Measurements from ENCODE around the gene PGM1.
"Not testable (repeated sequence)": the region's sequence is repeated elsewhere in the genome, so short reads cannot be mapped to it uniquely, and the experiment has no call there.

PGM1 gene

DNA sequence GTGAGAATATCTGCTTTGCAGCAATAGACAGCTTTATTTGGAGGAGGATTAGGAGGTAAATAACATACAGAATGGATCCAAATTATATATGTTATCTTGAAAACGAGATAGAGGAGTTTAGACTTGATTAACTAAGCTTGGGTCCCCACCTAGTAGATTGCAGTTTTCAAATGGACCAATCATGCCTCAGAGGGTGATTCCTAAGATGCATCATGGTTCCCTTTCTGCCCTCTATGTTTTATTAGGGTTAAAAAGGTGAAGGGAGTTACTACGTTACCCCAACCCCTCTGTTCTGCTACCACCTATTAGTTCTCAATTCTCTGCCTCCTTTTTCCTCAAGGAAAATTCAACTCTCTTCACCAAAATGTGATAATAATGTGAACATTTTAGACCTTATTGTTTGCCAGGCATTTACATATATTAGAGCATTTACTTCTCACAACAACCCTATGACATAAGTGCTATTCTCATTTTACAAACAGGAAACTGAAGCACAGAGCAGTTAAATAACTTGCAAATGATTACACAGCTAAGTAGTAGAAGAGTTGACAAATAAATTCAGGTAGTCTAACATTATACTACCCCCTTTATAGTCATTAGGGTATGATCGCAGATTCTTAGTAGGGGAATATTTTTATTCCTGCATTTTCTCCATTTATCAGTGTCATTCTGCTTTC lies 23.4 kb upstream of the PGM1 start:
- H3K4me3 ChIP-seq (ENCODE audit: low read depth, low read length), result no peak overlapping the region

GRCh38 chr1:63572686-63573085 lies 20.5 kb upstream of the PGM1 start:
- H3K4me3 ChIP-seq (ENCODE audit: low read depth, low read length); H3K9ac ChIP-seq (ENCODE audit: low read depth, low read length); H3K9me3 ChIP-seq (ENCODE audit: control insufficient read depth, insufficient read depth, low read length); H3K27me3 ChIP-seq (ENCODE audit: control insufficient read depth, insufficient read depth, low read length); H3K36me3 ChIP-seq (ENCODE audit: control insufficient read depth, insufficient read depth, low read length): not testable (repeated sequence)
- H3K27ac ChIP-seq (ENCODE audit: low read depth, low read length), result peak overlapping the region; percentile 65
- H3K4me1 ChIP-seq (ENCODE audit: control insufficient read depth, insufficient read depth, low read length), result peaks cover 45% of the 10 kb centered on the region

More for the DNA sequence above, 23.4 kb upstream of the PGM1 start:
- Histone ChIP-seq H3K27ac (ENCODE audit: low read depth, low read length) (no peak overlapping the region), H3K36me3 (ENCODE audit: control insufficient read depth, insufficient read depth, low read length) (no peaks in the 10 kb centered on the region), H3K4me1 (ENCODE audit: control insufficient read depth, insufficient read depth, low read length) (peaks cover 37% of the 10 kb centered on the region), H3K9ac (ENCODE audit: low read depth, low read length) (no peak overlapping the region), H3K9me3 (ENCODE audit: control insufficient read depth, insufficient read depth, low read length) (no peaks in the 10 kb centered on the region; the same call in 1 of the 2 replicates), H3K27me3 (ENCODE audit: control insufficient read depth, insufficient read depth, low read length) (no peaks in the 10 kb centered on the region)

DNA sequence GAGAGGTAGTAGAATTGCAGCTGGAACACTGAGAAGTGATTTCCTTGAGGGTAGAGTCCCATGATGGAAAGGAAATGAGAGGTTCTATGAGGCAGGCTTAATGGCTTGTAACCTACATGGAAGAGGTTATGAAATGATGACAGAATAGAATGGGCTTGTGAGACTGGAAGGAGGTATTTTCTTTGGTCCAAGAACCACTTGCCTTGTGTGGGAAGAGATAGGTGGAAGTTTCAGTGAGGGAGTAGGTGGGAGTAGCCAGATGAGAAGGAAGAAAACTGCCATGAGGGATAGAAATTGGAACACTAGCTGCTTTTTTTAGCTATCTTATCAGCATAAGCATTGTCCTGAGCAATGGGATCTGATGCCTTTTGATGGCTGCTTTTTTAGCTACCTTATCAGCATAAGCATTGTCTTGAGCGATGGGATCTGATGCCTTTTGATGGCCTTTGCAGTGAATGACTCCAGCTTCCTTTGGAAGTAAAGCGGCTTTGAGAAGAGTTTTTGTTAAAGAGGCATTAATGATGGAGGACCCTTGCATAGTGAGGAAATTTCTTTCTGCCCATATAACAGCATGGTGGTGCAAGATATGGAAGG lies 18.9 kb upstream of the PGM1 start:
- H3K4me3 ChIP-seq (ENCODE audit: low read depth, low read length), result peak overlapping the region; percentile 37

DNA sequence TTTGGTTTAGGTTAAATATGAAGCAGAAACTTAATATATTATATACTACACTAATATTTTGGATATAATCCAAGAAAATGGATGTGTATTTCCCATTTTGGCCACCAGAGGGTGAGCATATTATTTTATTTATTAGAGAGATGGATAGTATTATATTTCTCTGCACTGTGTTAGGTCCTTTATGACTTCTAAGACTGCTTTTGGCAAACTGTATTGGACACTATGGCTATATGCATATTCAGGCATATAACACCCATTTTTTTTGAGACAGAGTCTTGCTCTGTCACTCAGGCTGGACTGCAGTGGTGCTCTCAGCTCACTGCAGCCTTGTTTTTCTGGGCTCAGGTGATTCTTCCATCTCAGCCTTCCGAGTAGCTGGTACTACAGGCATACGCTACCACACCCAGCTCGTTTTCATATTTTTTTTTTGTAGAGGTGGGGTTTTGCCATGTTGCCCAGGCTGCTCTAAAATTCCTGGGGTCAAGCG lies 17.8 kb upstream of the PGM1 start:
- H3K27me3 ChIP-seq (ENCODE audit: control insufficient read depth, insufficient read depth, low read length), result no peaks in the 10 kb centered on the region
- peaks cover 37% of the 10 kb centered on the region for H3K4me1 ChIP-seq (ENCODE audit: control insufficient read depth, insufficient read depth, low read length)
- no peak overlapping the region for H3K27ac ChIP-seq (ENCODE audit: low read depth, low read length)
- H3K4me3 ChIP-seq (ENCODE audit: low read depth, low read length), result no peak overlapping the region
- no peaks in the 10 kb centered on the region; the same call in 1 of the 2 replicates for H3K9me3 ChIP-seq (ENCODE audit: control insufficient read depth, insufficient read depth, low read length)
- H3K36me3 ChIP-seq (ENCODE audit: control insufficient read depth, insufficient read depth, low read length), result no peaks in the 10 kb centered on the region
- no peak overlapping the region for H3K9ac ChIP-seq (ENCODE audit: low read depth, low read length)

More for the DNA sequence above, 18.9 kb upstream of the PGM1 start:
- H3K9me3 ChIP-seq (ENCODE audit: control insufficient read depth, insufficient read depth, low read length); H3K27me3 ChIP-seq (ENCODE audit: control insufficient read depth, insufficient read depth, low read length); H3K36me3 ChIP-seq (ENCODE audit: control insufficient read depth, insufficient read depth, low read length); H3K9ac ChIP-seq (ENCODE audit: low read depth, low read length): not testable (repeated sequence)
- Histone ChIP-seq H3K4me1 (ENCODE audit: control insufficient read depth, insufficient read depth, low read length) (peaks cover 45% of the 10 kb centered on the region), H3K27ac (ENCODE audit: low read depth, low read length) (peak overlapping the region; percentile 90)

DNA sequence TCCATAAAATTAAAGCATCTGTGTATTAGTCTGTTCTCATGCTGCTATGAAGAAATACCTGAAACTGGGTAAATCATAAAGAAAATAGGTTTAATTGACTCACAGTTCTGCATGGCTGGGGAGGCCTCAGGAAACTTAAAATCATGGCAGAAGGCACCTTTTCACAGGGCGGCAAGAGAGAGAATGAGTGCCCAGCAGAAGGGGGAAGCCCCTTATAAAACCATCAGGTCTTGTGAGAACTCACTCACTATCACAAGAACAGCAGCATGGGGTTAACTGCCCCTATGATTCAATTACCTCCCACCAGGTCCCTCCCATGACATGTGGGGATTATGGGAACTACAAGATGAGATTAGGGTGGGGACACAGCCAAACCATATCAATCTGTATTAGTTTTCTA lies 6.9 kb upstream of the PGM1 start:
- H3K27me3 ChIP-seq (ENCODE audit: control insufficient read depth, insufficient read depth, low read length); H3K4me3 ChIP-seq (ENCODE audit: low read depth, low read length); H3K9ac ChIP-seq (ENCODE audit: low read depth, low read length); H3K9me3 ChIP-seq (ENCODE audit: control insufficient read depth, insufficient read depth, low read length); H3K27ac ChIP-seq (ENCODE audit: low read depth, low read length); H3K4me1 ChIP-seq (ENCODE audit: control insufficient read depth, insufficient read depth, low read length); H3K36me3 ChIP-seq (ENCODE audit: control insufficient read depth, insufficient read depth, low read length): not testable (repeated sequence)

DNA sequence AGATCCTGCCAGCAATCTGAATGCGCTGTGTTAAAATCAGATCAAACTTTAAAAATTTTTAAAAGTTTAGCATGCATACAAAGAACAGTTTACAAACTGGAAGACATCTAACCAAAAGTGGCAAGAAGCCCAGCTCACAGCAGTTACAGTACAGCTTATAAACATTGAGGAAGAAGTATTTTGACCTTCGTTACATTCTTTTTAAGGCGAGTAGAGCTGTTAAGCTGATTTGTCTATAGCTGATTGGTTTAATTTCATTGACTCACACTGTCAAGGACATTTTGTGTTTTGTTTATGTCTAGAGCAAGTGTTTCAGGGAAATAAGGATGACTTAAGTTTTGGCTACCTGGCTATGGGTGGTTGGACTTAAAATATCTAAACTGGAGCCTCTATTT lies 3.0 kb upstream of the PGM1 start:
- H3K4me3 ChIP-seq (ENCODE audit: low read depth, low read length), result no peak overlapping the region
- no peaks in the 10 kb centered on the region for H3K36me3 ChIP-seq (ENCODE audit: control insufficient read depth, insufficient read depth, low read length)
- peaks cover 7% of the 10 kb centered on the region for H3K4me1 ChIP-seq (ENCODE audit: control insufficient read depth, insufficient read depth, low read length)
- no peaks in the 10 kb centered on the region for H3K9me3 ChIP-seq (ENCODE audit: control insufficient read depth, insufficient read depth, low read length)
- H3K9ac ChIP-seq (ENCODE audit: low read depth, low read length), result no peak overlapping the region
- no peak overlapping the region for H3K27ac ChIP-seq (ENCODE audit: low read depth, low read length)
- H3K27me3 ChIP-seq (ENCODE audit: control insufficient read depth, insufficient read depth, low read length), result peaks cover 11% of the 10 kb centered on the region; the same call in 1 of the 2 replicates

- peaks cover 11% of the 10 kb centered on the region; the same call in 1 of the 2 replicates for H3K27me3 ChIP-seq (ENCODE audit: control insufficient read depth, insufficient read depth, low read length)
- H3K4me1 ChIP-seq (ENCODE audit: control insufficient read depth, insufficient read depth, low read length), result peaks cover 7% of the 10 kb centered on the region
- no peaks in the 10 kb centered on the region for H3K9me3 ChIP-seq (ENCODE audit: control insufficient read depth, insufficient read depth, low read length)
- H3K27ac ChIP-seq (ENCODE audit: low read depth, low read length), result no peak overlapping the region
- H3K9ac ChIP-seq (ENCODE audit: low read depth, low read length), result no peak overlapping the region
- no peaks in the 10 kb centered on the region for H3K36me3 ChIP-seq (ENCODE audit: control insufficient read depth, insufficient read depth, low read length)
- peak overlapping the region; percentile 84 for H3K4me3 ChIP-seq (ENCODE audit: low read depth, low read length)
Measured at GRCh38 chr1:63592536-63593302, 492 bp upstream of the PGM1 start.

DNA sequence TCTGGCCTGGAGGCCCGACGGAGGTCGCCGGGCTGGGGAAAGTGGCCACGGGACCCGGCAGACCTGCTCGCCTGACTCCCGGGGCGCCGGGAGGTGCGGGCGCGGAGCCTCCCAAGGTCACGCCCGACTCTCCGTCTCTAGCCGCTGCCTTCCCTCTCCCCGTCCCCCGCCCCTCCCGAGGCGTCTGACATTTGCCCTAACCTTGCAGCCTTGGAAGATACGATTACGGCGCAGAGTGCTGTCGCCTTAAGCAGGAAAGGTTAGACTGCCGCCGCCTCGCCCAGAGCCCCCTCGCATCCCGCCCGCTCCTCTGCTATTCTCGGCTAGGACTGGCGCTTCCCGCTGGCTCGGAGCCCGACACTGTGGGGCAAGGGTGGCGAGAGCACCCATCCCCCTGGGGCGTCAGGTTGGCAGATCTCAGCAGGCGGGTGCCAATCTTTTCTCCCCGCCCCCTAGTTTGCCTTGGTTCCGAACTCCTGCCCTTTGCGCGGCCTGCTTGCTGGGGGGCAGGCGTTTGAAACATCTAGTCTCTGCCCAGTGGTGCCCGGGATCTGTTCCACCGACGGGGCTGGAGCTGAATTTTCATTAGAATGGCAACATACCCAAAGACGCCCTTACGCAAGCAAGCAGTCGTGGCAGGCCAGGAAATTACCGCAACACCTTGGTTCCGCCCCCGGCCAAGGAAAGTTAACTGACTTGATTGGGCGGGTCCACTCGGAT lies 835 bp downstream of the PGM1 start:
- Histone ChIP-seq H3K4me1 (ENCODE audit: control insufficient read depth, insufficient read depth, low read length) (peaks cover 7% of the 10 kb centered on the region), H3K9me3 (ENCODE audit: control insufficient read depth, insufficient read depth, low read length) (no peaks in the 10 kb centered on the region), H3K4me3 (ENCODE audit: low read depth, low read length) (peak overlapping the region; percentile 84), H3K27ac (ENCODE audit: low read depth, low read length) (peak overlapping the region; percentile 65), H3K9ac (ENCODE audit: low read depth, low read length) (peak overlapping the region; percentile 54), H3K27me3 (ENCODE audit: control insufficient read depth, insufficient read depth, low read length) (peaks cover 11% of the 10 kb centered on the region; the same call in 1 of the 2 replicates), H3K36me3 (ENCODE audit: control insufficient read depth, insufficient read depth, low read length) (no peaks in the 10 kb centered on the region)

GRCh38 chr1:63595435-63595834 lies 2.2 kb downstream of the PGM1 start:
- Histone ChIP-seq H3K36me3 (ENCODE audit: control insufficient read depth, insufficient read depth, low read length) (no peaks in the 10 kb centered on the region), H3K4me3 (ENCODE audit: low read depth, low read length) (no peak overlapping the region), H3K9ac (ENCODE audit: low read depth, low read length) (no peak overlapping the region), H3K4me1 (ENCODE audit: control insufficient read depth, insufficient read depth, low read length) (peaks cover 7% of the 10 kb centered on the region), H3K27ac (ENCODE audit: low read depth, low read length) (no peak overlapping the region), H3K9me3 (ENCODE audit: control insufficient read depth, insufficient read depth, low read length) (no peaks in the 10 kb centered on the region), H3K27me3 (ENCODE audit: control insufficient read depth, insufficient read depth, low read length) (peaks cover 11% of the 10 kb centered on the region; the same call in 1 of the 2 replicates)

- Histone ChIP-seq H3K4me3 (ENCODE audit: low read depth, low read length) (no peak overlapping the region), H3K27ac (ENCODE audit: low read depth, low read length) (peak overlapping the region; percentile 12), H3K9me3 (ENCODE audit: control insufficient read depth, insufficient read depth, low read length) (no peaks in the 10 kb centered on the region), H3K4me1 (ENCODE audit: control insufficient read depth, insufficient read depth, low read length) (peaks cover 8% of the 10 kb centered on the region), H3K9ac (ENCODE audit: low read depth, low read length) (no peak overlapping the region), H3K36me3 (ENCODE audit: control insufficient read depth, insufficient read depth, low read length) (no peaks in the 10 kb centered on the region), H3K27me3 (ENCODE audit: control insufficient read depth, insufficient read depth, low read length) (no peaks in the 10 kb centered on the region)
Measured at GRCh38 chr1:63599799-63600198, 6.6 kb downstream of the PGM1 start.

Measured in HUES48 (cell line).